Endodermal cell (in vitro differentiated cells): ENCODE measurements around the gene NUAK2. TPM values are rescaled to one million over a fixed set of nuclear protein-coding genes. Genes with fewer than 3 reads are reported as not detected.

Source experiments
- DNase-seq: peaks from one replicate; pipeline ENCODE4 v3.0.0-alpha.2; 2017
- H3K27ac ChIP-seq: 2 replicates; pipeline ENCODE4 v1.5.1; 2013; ENCODE audit warnings: mild to moderate bottlenecking, low read depth, low read length, moderate library complexity
- H3K27me3 ChIP-seq: 2 replicates; pipeline ENCODE4 v1.6.1; 2013; ENCODE audit warnings: mild to moderate bottlenecking, low read length, moderate library complexity; ENCODE audit not compliant: insufficient read depth, control insufficient read depth, poor library complexity, severe bottlenecking
- H3K36me3 ChIP-seq: 2 replicates; pipeline ENCODE4 v1.7.0; 2013; ENCODE audit warnings: mild to moderate bottlenecking, low read length, moderate library complexity; ENCODE audit not compliant: control insufficient read depth, insufficient read depth
- H3K4me1 ChIP-seq: one replicate; pipeline ENCODE4 v1.7.0; 2013; ENCODE audit warnings: low read length; ENCODE audit not compliant: control insufficient read depth, insufficient read depth
- H3K4me3 ChIP-seq: 2 replicates; pipeline ENCODE4 v1.5.1; 2013; ENCODE audit warnings: mild to moderate bottlenecking, low read length, moderate library complexity
- H3K9ac ChIP-seq: 2 replicates; pipeline ENCODE4 v1.6.1; 2013; ENCODE audit warnings: mild to moderate bottlenecking, low read length, moderate library complexity; ENCODE audit not compliant: poor library complexity, severe bottlenecking; ENCODE audit errors: extremely low read depth
- H3K9me3 ChIP-seq: 2 replicates; pipeline ENCODE4 v1.6.1; 2013; ENCODE audit warnings: mild to moderate bottlenecking, low read length, moderate library complexity; ENCODE audit not compliant: control insufficient read depth
- H3K27ac Mint-ChIP-seq: 2 replicates; pipeline ENCODE4 v1.8.0; 2020; ENCODE audit warnings: mixed read lengths
- H3K27me3 Mint-ChIP-seq: 2 replicates; pipeline ENCODE4 v1.8.0; 2021; ENCODE audit warnings: mild to moderate bottlenecking, mixed read lengths; ENCODE audit not compliant: insufficient read depth
- H3K36me3 Mint-ChIP-seq: 2 replicates; pipeline ENCODE4 v1.8.0; 2020; ENCODE audit warnings: low read depth, mixed read lengths
- H3K4me1 Mint-ChIP-seq: 2 replicates; pipeline ENCODE4 v1.8.0; 2020; ENCODE audit warnings: mixed read lengths
- H3K4me3 Mint-ChIP-seq: 2 replicates; pipeline ENCODE4 v1.8.0; 2020; ENCODE audit warnings: mild to moderate bottlenecking, moderate library complexity, mixed read lengths
- H3K9me3 Mint-ChIP-seq: 2 replicates; pipeline ENCODE4 v1.8.0; 2020; ENCODE audit warnings: mild to moderate bottlenecking, mixed read lengths
- WGBS, 2 experiments: methylation state at CpG; one replicate each; pipeline versions ENCODE4 v1.1.5 to v1.1.7; 2013; ENCODE audit warnings: missing lambda C conversion rate in 2 of 2, mixed read lengths in 1 of 2; ENCODE audit not compliant: insufficient coverage in 1 of 2, insufficient read length in 1 of 2; 5-methylcytosine and 5-hydroxymethylcytosine counted together
- total RNA-seq, 2 donors: library from RNA; stranded (reverse); fragmentation: NEBNext Ultra II Directional in 1 of 2; extraction: Animal tissue kit (Norgen Biotek cat#: 25700) in 1 of 2; gene quantifications; 2 replicates in 1 of 2; 3 replicates in 1 of 2; pipeline ENCODE4 v1.2.1, GENCODE V29; 2021
- TF ChIP-seq, protein P1 (sequence below): fragments of 200-600 bp; sonication (generic); conservative IDR thresholded peaks from 2 replicates; pipeline ENCODE4 v1.5.0; 2021; ENCODE audit warnings: antibody characterized with exemption, mild to moderate bottlenecking

The NUAK2 gene
- total RNA-seq, 2 donors from 2014 or later, result 13.4 to 19.1 TPM

GRCh38 chr1:205291596-205291995, 29.9 kb downstream of the NUAK2 start:
- TF ChIP-seq, protein P1, sequence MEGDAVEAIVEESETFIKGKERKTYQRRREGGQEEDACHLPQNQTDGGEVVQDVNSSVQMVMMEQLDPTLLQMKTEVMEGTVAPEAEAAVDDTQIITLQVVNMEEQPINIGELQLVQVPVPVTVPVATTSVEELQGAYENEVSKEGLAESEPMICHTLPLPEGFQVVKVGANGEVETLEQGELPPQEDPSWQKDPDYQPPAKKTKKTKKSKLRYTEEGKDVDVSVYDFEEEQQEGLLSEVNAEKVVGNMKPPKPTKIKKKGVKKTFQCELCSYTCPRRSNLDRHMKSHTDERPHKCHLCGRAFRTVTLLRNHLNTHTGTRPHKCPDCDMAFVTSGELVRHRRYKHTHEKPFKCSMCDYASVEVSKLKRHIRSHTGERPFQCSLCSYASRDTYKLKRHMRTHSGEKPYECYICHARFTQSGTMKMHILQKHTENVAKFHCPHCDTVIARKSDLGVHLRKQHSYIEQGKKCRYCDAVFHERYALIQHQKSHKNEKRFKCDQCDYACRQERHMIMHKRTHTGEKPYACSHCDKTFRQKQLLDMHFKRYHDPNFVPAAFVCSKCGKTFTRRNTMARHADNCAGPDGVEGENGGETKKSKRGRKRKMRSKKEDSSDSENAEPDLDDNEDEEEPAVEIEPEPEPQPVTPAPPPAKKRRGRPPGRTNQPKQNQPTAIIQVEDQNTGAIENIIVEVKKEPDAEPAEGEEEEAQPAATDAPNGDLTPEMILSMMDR, result no peak
- H3K9ac ChIP-seq, result no peak overlapping the region
- H3K27ac Mint-ChIP-seq, result peak overlapping the region; percentile 17
- H3K36me3 Mint-ChIP-seq, result no peaks in the 10 kb centered on the region
- no peak overlapping the region for H3K4me3 Mint-ChIP-seq
- WGBS, 2 experiments, result 97 to 98% methylated on average over 5 to 6 of the region's 6 CpGs
- no peak overlapping the region for H3K4me3 ChIP-seq
- no peaks in the 10 kb centered on the region for H3K36me3 ChIP-seq
- DNase-seq, result no peak
- H3K27me3 ChIP-seq, result no peaks in the 10 kb centered on the region
- no peak overlapping the region for H3K27ac ChIP-seq
- H3K4me1 Mint-ChIP-seq, result peaks cover 47% of the 10 kb centered on the region
- H3K27me3 Mint-ChIP-seq, result no peaks in the 10 kb centered on the region
- H3K9me3 ChIP-seq, result no peaks in the 10 kb centered on the region
- peaks cover 25% of the 10 kb centered on the region for H3K4me1 ChIP-seq
- H3K9me3 Mint-ChIP-seq, result no peaks in the 10 kb centered on the region

- no peak overlapping the region for H3K4me3 Mint-ChIP-seq
- peak overlapping the region; percentile 56 for H3K27ac Mint-ChIP-seq
- H3K9me3 Mint-ChIP-seq, result no peaks in the 10 kb centered on the region
- H3K36me3 ChIP-seq, result no peaks in the 10 kb centered on the region
- H3K4me1 Mint-ChIP-seq, result peaks cover 46% of the 10 kb centered on the region
- H3K4me3 ChIP-seq, result no peak overlapping the region
- WGBS, 2 experiments, result 67 to 88% methylated on average over 2 to 8 of the region's 8 CpGs
- no peak overlapping the region for H3K27ac ChIP-seq
- peaks cover 25% of the 10 kb centered on the region for H3K4me1 ChIP-seq
- no peak overlapping the region for H3K9ac ChIP-seq
- no peaks in the 10 kb centered on the region for H3K9me3 ChIP-seq
- DNase-seq, result no peak
- no peaks in the 10 kb centered on the region for H3K27me3 Mint-ChIP-seq
- no peaks in the 10 kb centered on the region for H3K36me3 Mint-ChIP-seq
- H3K27me3 ChIP-seq, result no peaks in the 10 kb centered on the region
- TF ChIP-seq, protein P1, result no peak
These were observed 33.6 kb downstream of the NUAK2 start for GRCh38 chr1:205287767-205288559.

GRCh38 chr1:205287076-205287475, 34.5 kb downstream of the NUAK2 start:
- TF ChIP-seq, protein P1, result no peak
- no peaks in the 10 kb centered on the region for H3K9me3 Mint-ChIP-seq
- peak overlapping the region; percentile 15 for H3K27ac Mint-ChIP-seq
- Histone ChIP-seq H3K4me1 (peaks cover 25% of the 10 kb centered on the region), H3K9me3 (no peaks in the 10 kb centered on the region), H3K36me3 (no peaks in the 10 kb centered on the region), H3K4me3 (no peak overlapping the region), H3K27ac (no peak overlapping the region), H3K9ac (no peak overlapping the region), H3K27me3 (no peaks in the 10 kb centered on the region)
- WGBS, 2 experiments, result 95 to 100% methylated on average over 3 of the region's 3 CpGs
- no peak overlapping the region for H3K4me3 Mint-ChIP-seq
- DNase-seq, result no peak
- H3K36me3 Mint-ChIP-seq, result no peaks in the 10 kb centered on the region
- H3K27me3 Mint-ChIP-seq, result no peaks in the 10 kb centered on the region
- peaks cover 46% of the 10 kb centered on the region for H3K4me1 Mint-ChIP-seq
